Stomach (tissue), 4 donors: Measurements from ENCODE around the gene RNF114.

Experiments
- EP300 ChIP-seq: sonication (generic); formaldehyde crosslinking; IDR thresholded peaks from one replicate; pipeline ENCODE4 v1.6.1; 2017; ENCODE audit warnings: antibody characterized with exemption
- POLR2A ChIP-seq, 4 donors: fragments of 450-650 bp; IDR thresholded peaks; one replicate each; pipeline ENCODE4 v1.6.1; 2016; ENCODE audit warnings: antibody characterized with exemption in 4 of 4, control low read depth in 2 of 4, mild to moderate bottlenecking in 1 of 4, moderate library complexity in 1 of 4
- POLR2AphosphoS5 ChIP-seq, 3 donors: sonication (generic); formaldehyde crosslinking; IDR thresholded peaks; one replicate each; pipeline ENCODE4 v1.6.1; 2016; ENCODE audit warnings: antibody characterized with exemption in 3 of 3
- TF ChIP-seq, protein P1 (sequence below), 7 experiments: fragments of 450-650 bp in 4 of 7; fragments of 200-600 bp in 3 of 7; sonication (generic) in 3 of 7; IDR thresholded peaks; one replicate each; pipeline ENCODE4 v1.5.1; 2016 to 2019; ENCODE audit warnings: antibody characterized with exemption in 7 of 7, control low read depth in 2 of 7, mild to moderate bottlenecking in 1 of 7

DNA sequence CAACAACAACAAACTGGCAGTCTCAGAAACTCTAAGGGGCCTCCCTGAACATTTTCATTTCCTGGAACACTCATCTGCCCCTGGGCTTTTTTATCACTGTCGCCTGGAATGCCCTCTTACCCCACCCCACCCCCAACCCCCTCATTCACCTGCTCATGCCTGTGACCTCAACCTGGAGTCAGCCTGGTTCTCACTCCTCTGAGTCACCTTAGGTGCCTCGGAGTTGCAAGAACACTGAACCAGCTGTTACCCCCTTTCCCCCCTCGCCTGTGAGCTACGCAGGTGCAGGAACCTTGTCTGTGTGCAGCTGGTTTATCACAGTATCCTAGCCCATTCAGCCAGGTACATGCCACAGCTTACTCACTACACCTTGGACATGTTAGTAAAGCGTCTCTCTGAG, 33.7 kb downstream of the RNF114 start:
- TF ChIP-seq POLR2A (IDR thresholded peaks at IDR 0.05) (no peak), EP300 (no peak), POLR2AphosphoS5 (IDR thresholded peaks at IDR 0.05) (no peak)
- TF ChIP-seq, protein P1, sequence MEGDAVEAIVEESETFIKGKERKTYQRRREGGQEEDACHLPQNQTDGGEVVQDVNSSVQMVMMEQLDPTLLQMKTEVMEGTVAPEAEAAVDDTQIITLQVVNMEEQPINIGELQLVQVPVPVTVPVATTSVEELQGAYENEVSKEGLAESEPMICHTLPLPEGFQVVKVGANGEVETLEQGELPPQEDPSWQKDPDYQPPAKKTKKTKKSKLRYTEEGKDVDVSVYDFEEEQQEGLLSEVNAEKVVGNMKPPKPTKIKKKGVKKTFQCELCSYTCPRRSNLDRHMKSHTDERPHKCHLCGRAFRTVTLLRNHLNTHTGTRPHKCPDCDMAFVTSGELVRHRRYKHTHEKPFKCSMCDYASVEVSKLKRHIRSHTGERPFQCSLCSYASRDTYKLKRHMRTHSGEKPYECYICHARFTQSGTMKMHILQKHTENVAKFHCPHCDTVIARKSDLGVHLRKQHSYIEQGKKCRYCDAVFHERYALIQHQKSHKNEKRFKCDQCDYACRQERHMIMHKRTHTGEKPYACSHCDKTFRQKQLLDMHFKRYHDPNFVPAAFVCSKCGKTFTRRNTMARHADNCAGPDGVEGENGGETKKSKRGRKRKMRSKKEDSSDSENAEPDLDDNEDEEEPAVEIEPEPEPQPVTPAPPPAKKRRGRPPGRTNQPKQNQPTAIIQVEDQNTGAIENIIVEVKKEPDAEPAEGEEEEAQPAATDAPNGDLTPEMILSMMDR (IDR thresholded peaks at IDR 0.05) = no peak
